Left lung (tissue), 10 donors: ENCODE results near the gene ALPL. TPM values are rescaled to one million over a fixed set of nuclear protein-coding genes. Genes with fewer than 3 reads are reported as not detected.
A peak's percentile ranks its signal among the peaks of the same experiment; 100 is the strongest.

Source experiments
- ATAC-seq: fragments of 200-7000 bp; cut with Tn5 transposase; one replicate; pipeline ENCODE4 v1.9.1; 2020; ENCODE audit warnings: moderate library complexity
- DNase-seq, 4 donors: peaks; one replicate each; pipeline ENCODE4 v3.0.0-alpha.2; 2013 to 2020
- H3K27ac ChIP-seq, 2 donors: fragments of 200-600 bp; sonication (generic) in 1 of 2; one replicate each; pipeline versions ENCODE4 v1.5.0 to v1.8.0; 2020 to 2021
- H3K27me3 ChIP-seq, 2 donors: fragments of 200-600 bp; sonication (generic) in 1 of 2; one replicate each; pipeline versions ENCODE4 v1.5.0 to v1.8.0; 2020 to 2021
- H3K36me3 ChIP-seq, 2 donors: fragments of 200-600 bp; sonication (generic) in 1 of 2; one replicate each; pipeline versions ENCODE4 v1.5.0 to v1.8.0; 2020 to 2021
- H3K4me1 ChIP-seq, 2 donors: fragments of 200-600 bp; one replicate each; pipeline ENCODE4 v1.8.0; 2021
- H3K4me3 ChIP-seq, 2 donors: fragments of 200-600 bp; sonication (generic) in 1 of 2; one replicate each; pipeline versions ENCODE4 v1.5.0 to v1.8.0; 2020 to 2021; ENCODE audit warnings: mild to moderate bottlenecking in 1 of 2
- H3K9me3 ChIP-seq, 2 donors: fragments of 200-600 bp; sonication (generic) in 1 of 2; one replicate each; pipeline versions ENCODE4 v1.5.0 to v1.8.0; 2020 to 2021
- intact Hi-C, 2 donors: fragments of 100-400 bp; cut with DNase I; formaldehyde crosslinking; loops; one replicate each; pipeline versions ENCODE4 v1.11.2 to v1.14.2; 2022
- polyA plus RNA-seq, 6 donors: library from polyadenylated mRNA; unstranded; fragments of 120-200 nt; gene quantifications; one replicate each; pipeline ENCODE4 v1.2.1, GENCODE V29; 2013; ENCODE audit not compliant: insufficient read length in 6 of 6
- total RNA-seq, 2 donors: library from RNA; stranded (reverse); fragmentation: NEBNext Ultra II Directional; extraction: Animal tissue kit (Norgen Biotek cat#: 25700); gene quantifications; one replicate each; pipeline ENCODE4 v1.2.1, GENCODE V29; 2021
- TF ChIP-seq, protein P1 (sequence below), 2 donors: fragments of 200-600 bp; sonication (generic) in 1 of 2; IDR thresholded peaks; one replicate each; pipeline versions ENCODE4 v1.5.0 to v1.8.0; 2021; ENCODE audit warnings: antibody characterized with exemption in 2 of 2
- donor health status: DM: no; HTN: yes; CAD: no.
- donor health status: DM: no; HTN: no; CAD: no.

Gene ALPL
- total and polyA plus RNA-seq, 8 donors = 1.0 to 198 (median 1.5) TPM

DNA sequence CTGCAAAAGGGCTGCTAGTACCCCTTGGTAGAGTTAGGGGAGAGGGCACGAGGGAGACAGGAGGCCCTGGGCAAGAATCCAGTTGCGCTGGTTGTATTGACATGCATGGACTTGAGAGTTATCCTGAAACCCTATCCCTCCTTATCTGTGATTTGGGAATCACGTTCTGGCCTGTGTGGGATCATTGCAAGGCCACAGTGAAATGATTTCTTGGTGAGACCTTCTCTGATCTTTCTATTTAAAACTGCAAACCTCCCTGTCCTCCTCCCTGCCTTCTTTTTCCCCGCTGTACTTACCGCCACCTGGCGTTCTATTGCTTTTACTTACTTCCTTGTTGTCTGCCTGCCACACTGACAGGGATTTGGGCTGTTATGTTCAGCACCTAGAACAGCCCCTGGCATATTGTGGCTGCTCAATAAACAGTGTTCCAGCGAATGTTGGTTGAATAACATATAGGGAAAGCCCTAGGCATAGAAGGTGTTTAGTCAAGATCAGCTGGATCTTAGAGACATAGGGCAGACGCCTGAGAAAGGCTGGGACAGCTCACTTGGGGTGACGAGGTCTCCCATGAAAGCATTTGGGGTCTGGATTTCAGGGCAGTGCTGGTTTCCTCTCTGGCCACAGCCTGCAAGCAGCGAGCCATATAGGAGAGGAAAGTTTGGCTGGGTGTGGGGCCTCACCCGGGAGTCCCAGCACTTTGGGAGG lies 25.6 kb downstream of the ALPL start:
- intact Hi-C loops = no loop called here
- Histone ChIP-seq H3K4me3 (no peak overlapping the region), H3K4me1 (peaks cover 3 to 51% of the 10 kb centered on the region in 2 donors), H3K36me3 (no peaks in the 10 kb centered on the region), H3K27me3 (peaks cover 0 to 36% of the 10 kb centered on the region in 2 donors), H3K9me3 (no peaks in the 10 kb centered on the region), H3K27ac (peak overlapping the region in 1 of 2 donors; percentile 78)
- TF ChIP-seq, protein P1, sequence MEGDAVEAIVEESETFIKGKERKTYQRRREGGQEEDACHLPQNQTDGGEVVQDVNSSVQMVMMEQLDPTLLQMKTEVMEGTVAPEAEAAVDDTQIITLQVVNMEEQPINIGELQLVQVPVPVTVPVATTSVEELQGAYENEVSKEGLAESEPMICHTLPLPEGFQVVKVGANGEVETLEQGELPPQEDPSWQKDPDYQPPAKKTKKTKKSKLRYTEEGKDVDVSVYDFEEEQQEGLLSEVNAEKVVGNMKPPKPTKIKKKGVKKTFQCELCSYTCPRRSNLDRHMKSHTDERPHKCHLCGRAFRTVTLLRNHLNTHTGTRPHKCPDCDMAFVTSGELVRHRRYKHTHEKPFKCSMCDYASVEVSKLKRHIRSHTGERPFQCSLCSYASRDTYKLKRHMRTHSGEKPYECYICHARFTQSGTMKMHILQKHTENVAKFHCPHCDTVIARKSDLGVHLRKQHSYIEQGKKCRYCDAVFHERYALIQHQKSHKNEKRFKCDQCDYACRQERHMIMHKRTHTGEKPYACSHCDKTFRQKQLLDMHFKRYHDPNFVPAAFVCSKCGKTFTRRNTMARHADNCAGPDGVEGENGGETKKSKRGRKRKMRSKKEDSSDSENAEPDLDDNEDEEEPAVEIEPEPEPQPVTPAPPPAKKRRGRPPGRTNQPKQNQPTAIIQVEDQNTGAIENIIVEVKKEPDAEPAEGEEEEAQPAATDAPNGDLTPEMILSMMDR (IDR thresholded peaks at IDR 0.05) = peak; percentile 28 to 38
- ATAC-seq (peak; percentile 84), DNase-seq (peak in 1 of 4 donors; percentile 60)

DNA sequence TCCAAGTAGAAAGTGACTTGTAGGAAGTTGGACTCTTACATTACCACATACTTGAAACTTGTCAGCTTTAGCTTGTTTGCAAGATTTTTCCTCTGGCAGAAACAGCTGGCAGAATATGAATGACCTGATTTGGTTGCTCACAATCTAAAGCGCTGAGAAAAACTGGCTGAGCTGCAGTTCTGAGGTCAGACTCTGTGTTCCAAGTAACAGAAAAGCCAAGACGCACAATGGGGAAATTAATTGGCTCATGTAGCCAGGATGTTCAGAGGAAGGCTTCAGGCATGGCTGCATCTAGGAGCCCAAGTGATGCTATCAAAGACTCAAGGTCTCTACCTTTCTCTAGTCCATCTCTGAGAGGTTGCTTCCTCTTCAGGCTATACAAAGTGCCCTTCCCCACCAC lies 27.0 kb downstream of the ALPL start:
- intact Hi-C loops = no loop called here
- ATAC-seq (no peak), DNase-seq (peak in 2 of 4 donors; percentile 35 to 54)
- H3K4me3 ChIP-seq = no peak overlapping the region
- no peaks in the 10 kb centered on the region for H3K9me3 ChIP-seq
- TF ChIP-seq, protein P1 (IDR thresholded peaks at IDR 0.05) = no peak
- H3K36me3 ChIP-seq = no peaks in the 10 kb centered on the region
- peaks cover 0 to 40% of the 10 kb centered on the region in 2 donors for H3K27me3 ChIP-seq
- peaks cover 3 to 52% of the 10 kb centered on the region in 2 donors for H3K4me1 ChIP-seq
- H3K27ac ChIP-seq = peak overlapping the region in 1 of 2 donors; percentile 78

DNA sequence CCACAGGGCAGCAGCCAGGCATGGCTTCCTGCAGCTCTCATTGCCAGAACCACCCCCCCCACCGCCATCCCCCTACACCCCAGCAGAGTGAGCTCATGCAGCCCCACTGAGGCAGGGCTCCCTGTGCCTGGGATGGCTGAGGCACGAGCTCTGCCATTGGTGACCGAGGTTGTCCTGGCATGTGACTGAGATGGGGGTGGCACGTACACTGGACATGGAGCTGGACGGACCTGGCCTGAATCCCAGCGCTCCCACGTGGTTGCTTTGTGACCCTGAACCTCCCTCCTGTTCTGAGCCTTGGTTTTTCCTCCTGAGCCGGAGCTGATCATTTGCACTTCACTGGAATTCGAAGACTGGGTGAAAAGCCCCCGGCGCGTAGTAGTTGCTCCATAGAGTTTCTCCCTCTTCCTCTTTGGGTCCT lies 28.3 kb downstream of the ALPL start:
- ATAC-seq (no peak), DNase-seq (no peak)
- Histone ChIP-seq H3K4me1 (peaks cover 3 to 63% of the 10 kb centered on the region in 2 donors), H3K9me3 (no peaks in the 10 kb centered on the region), H3K36me3 (no peaks in the 10 kb centered on the region), H3K27ac (peak overlapping the region in 1 of 2 donors; percentile 78), H3K4me3 (no peak overlapping the region), H3K27me3 (peaks cover 0 to 35% of the 10 kb centered on the region in 2 donors)
- TF ChIP-seq, protein P1 (IDR thresholded peaks at IDR 0.05) = no peak
- intact Hi-C loops = no loop called here

DNA sequence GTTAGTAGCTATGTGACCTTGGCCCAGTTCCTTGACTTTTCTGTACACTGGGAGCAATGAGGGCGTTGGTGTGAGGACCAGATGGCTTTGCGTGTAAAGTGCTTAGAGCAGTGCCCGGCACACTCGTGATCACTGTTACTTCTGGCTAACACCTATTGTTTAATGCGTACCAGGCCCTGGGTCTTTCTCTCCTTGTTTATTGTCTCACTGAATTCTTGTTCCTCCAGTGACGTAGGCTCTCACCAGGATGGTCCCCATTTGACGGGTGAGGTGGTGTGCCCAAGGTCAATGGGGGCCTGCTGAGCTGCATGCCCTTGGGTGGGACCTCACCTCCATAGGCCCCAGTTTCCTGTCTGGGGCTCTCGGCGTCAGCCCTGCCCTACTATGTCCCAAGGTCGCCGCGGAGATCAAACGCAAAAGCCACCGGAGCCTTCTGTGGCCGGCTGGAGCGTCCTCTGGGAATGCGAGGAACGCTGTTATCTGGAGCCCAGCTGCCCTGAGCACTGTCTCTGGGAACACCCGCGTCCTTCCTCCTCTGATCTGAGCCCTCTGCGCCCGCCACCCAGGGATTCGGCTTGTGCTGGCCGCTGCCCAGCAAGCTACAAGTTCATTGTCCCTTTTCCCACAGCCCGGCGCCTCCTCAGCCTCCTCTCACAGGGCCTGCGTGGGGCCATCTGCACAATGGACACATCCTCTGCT lies 28.9 kb downstream of the ALPL start:
- Histone ChIP-seq H3K27ac (peak overlapping the region in 1 of 2 donors; percentile 78), H3K27me3 (peaks cover 0 to 35% of the 10 kb centered on the region in 2 donors), H3K4me3 (no peak overlapping the region), H3K4me1 (peaks cover 3 to 63% of the 10 kb centered on the region in 2 donors), H3K9me3 (no peaks in the 10 kb centered on the region), H3K36me3 (no peaks in the 10 kb centered on the region)
- DNase-seq (peak in 1 of 4 donors; percentile 76), ATAC-seq (no peak)
- TF ChIP-seq, protein P1 (IDR thresholded peaks at IDR 0.05) = no peak
- intact Hi-C loops = no loop called here

DNA sequence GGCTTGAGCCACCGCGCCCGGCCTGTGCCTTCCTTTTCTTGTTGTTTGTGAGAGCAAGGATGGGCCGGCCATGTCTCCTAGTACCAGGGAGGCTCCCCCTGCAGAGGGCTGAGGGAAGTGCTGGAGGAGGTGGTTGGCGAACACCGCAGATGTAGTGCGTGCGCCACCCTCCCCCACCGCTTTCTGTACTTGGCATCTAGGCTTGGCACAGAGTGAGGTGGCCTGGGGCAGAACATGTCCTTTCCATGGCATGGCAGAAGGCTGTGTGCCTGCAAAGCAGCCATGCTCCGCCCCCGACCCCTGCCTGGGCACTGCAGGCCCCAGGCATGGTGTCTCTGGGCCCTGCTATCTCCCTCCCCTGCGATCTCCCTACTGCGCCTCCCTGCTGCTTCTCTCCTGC lies 30.7 kb downstream of the ALPL start:
- H3K4me1 ChIP-seq = peaks cover 3 to 64% of the 10 kb centered on the region in 2 donors
- no peak overlapping the region for H3K4me3 ChIP-seq
- no peak for DNase-seq
- peaks cover 0 to 35% of the 10 kb centered on the region in 2 donors for H3K27me3 ChIP-seq
- no peaks in the 10 kb centered on the region for H3K36me3 ChIP-seq
- H3K9me3 ChIP-seq = no peaks in the 10 kb centered on the region
- intact Hi-C loops = no loop called here
- TF ChIP-seq, protein P1 (IDR thresholded peaks at IDR 0.05) = no peak
- no peak overlapping the region for H3K27ac ChIP-seq
- no peak for ATAC-seq
